Kidney epithelial cell (primary cell): ENCODE data around the gene NXPH1. TPM values are rescaled to one million over a fixed set of nuclear protein-coding genes. Genes with fewer than 3 reads are reported as not detected.

Experiments used
- DNase-seq: peaks from one replicate; pipeline ENCODE4 v3.0.0-alpha.2; 2010; ENCODE audit warnings: low read depth
- H3K27me3 ChIP-seq: 2 replicates; pipeline ENCODE4 v1.6.0; 2011; ENCODE audit warnings: low read length; ENCODE audit not compliant: control insufficient read depth, insufficient read depth
- H3K36me3 ChIP-seq: 2 replicates; pipeline ENCODE4 v1.5.1; 2011; ENCODE audit warnings: low read length; ENCODE audit not compliant: control insufficient read depth, insufficient read depth
- H3K4me3 ChIP-seq: 2 replicates; pipeline ENCODE4 v1.5.1; 2011; ENCODE audit warnings: low read depth, mild to moderate bottlenecking, control low read depth, low read length
- total RNA-seq: library from RNA; depleted of rRNA; stranded (reverse); fragments of >200 nt; gene quantifications from 2 replicates; pipeline ENCODE4 v1.2.3, GENCODE V29; 2015
- TF ChIP-seq, protein P1 (sequence below): IDR thresholded peaks from 2 replicates; pipeline ENCODE4 v1.5.1; 2011; ENCODE audit warnings: mild to moderate bottlenecking, moderate library complexity, low read length, control low read depth, inconsistent platforms; ENCODE audit not compliant: insufficient read depth, poor library complexity, severe bottlenecking

Gene NXPH1
- total RNA-seq, 1 donor from 2014 or later: not detected

DNA sequence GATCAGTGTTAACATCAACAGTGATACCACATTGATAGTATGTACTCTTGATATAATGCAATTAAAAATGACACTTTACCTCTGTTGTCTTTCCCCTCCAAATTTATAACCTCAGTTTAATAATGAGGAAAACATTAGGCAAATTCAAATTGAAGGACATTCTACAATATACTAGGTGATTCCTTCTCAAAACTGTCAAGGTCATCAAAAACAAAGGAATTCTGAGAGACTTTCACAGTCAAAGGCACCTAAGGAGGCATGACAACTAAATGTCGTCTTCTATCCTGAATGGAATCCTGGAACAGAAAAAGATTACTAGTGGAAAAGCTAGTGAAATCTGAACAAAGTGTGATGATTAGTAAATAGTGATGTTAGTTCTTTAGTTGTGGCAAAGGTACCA lies 22.3 kb upstream of the NXPH1 start:
- H3K4me3 ChIP-seq: no peak overlapping the region

DNA sequence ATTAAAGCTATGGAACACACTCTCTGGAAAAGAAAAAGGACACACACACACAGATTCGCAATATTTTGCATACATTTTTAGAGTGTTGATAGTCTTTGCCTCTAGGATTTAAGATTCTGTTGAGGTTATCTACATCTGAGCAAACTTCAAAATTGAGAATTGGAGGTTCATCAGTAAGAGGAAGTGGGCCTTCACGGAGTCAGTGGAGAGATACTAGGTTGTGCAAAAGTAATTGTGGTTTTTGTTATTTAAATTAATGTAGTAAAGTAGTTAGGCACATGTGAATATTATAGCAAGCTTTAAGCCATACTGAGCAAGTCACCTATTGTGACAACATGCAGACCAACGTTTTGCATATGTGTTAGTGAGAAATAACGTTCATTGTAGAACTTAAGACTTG lies 19.8 kb upstream of the NXPH1 start:
- H3K27me3 ChIP-seq: no peaks in the 10 kb centered on the region
- H3K4me3 ChIP-seq: no peak overlapping the region
- DNase-seq: no peak
- no peaks in the 10 kb centered on the region for H3K36me3 ChIP-seq
- TF ChIP-seq, protein P1, sequence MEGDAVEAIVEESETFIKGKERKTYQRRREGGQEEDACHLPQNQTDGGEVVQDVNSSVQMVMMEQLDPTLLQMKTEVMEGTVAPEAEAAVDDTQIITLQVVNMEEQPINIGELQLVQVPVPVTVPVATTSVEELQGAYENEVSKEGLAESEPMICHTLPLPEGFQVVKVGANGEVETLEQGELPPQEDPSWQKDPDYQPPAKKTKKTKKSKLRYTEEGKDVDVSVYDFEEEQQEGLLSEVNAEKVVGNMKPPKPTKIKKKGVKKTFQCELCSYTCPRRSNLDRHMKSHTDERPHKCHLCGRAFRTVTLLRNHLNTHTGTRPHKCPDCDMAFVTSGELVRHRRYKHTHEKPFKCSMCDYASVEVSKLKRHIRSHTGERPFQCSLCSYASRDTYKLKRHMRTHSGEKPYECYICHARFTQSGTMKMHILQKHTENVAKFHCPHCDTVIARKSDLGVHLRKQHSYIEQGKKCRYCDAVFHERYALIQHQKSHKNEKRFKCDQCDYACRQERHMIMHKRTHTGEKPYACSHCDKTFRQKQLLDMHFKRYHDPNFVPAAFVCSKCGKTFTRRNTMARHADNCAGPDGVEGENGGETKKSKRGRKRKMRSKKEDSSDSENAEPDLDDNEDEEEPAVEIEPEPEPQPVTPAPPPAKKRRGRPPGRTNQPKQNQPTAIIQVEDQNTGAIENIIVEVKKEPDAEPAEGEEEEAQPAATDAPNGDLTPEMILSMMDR: no peak

More for the DNA sequence above, 22.3 kb upstream of the NXPH1 start:
- H3K27me3 ChIP-seq: no peaks in the 10 kb centered on the region
- TF ChIP-seq, protein P1: no peak
- DNase-seq: no peak
- no peaks in the 10 kb centered on the region for H3K36me3 ChIP-seq

DNA sequence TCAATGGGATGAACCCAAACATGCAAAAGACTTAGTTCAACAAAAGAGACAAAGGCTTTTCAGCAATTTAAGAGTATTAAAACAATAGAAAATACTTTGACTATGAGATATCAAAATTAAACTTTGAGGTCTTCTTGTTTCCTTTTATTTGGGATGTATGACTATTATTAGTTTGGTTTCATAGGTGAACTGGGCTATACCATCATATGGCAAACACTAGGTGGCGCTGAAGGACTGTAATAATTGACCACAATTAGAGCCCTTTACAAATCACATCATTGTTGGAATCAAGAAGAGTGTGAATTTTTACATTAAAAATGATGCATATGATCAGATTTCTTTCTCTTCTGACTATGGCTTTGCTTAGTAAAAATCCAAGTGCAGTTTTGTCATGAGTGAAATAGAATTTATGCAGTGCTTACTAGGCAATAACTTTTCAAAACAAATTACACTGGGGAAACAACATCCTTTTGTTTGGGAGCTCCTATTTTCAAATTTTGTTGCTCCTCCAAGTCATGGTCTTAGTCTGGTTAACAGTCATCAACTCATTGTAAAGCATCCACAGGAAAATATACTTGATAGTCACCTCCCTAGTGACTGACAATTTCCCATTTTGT lies 14.7 kb upstream of the NXPH1 start:
- TF ChIP-seq, protein P1: peak; percentile 72
- Histone ChIP-seq H3K27me3 (peaks cover 2% of the 10 kb centered on the region), H3K36me3 (no peaks in the 10 kb centered on the region), H3K4me3 (no peak overlapping the region)
- peak; percentile 5 for DNase-seq

DNA sequence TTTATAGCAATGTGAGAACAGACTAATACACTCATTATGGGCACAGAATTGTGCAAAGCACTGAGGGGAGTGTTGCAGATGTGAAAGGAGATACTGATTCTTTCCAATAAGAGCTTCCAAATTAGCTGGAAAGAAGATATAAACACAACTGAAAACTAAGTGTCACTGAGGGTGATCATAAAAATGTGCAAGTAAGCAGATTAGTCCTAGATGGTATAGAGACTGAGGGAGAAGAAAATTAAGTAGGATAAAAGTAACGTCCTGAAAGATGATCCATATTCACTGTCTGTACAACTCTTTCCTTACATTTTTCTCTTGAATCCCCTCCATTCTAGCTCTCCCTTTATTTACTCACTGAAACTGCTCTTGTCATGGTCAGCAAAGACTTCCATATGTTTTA lies 11.2 kb upstream of the NXPH1 start:
- TF ChIP-seq, protein P1: no peak
- Histone ChIP-seq H3K4me3 (no peak overlapping the region), H3K36me3 (no peaks in the 10 kb centered on the region), H3K27me3 (peaks cover 2% of the 10 kb centered on the region)
- DNase-seq: no peak

DNA sequence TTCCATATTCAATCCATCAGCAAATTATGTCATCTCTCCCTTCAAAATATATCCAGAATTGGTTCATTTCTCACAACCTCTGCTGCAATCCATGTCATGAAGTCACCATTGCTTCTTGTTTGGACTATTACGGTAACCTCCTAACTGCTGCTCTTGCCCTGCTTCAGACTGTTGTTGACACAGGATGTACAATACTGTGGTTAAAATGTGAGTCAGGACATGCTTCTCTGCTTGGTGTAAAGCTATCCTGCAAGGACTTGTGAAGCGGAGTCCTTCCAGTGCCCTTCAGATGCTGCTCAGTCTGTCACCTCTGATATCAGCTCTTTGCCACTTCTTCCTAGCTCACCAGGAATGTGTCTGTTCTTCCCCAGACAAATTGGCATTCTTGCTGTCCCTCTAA lies 10.4 kb upstream of the NXPH1 start:
- TF ChIP-seq, protein P1: no peak
- no peak for DNase-seq
- no peak overlapping the region for H3K4me3 ChIP-seq
- H3K36me3 ChIP-seq: no peaks in the 10 kb centered on the region
- peaks cover 2% of the 10 kb centered on the region for H3K27me3 ChIP-seq

DNA sequence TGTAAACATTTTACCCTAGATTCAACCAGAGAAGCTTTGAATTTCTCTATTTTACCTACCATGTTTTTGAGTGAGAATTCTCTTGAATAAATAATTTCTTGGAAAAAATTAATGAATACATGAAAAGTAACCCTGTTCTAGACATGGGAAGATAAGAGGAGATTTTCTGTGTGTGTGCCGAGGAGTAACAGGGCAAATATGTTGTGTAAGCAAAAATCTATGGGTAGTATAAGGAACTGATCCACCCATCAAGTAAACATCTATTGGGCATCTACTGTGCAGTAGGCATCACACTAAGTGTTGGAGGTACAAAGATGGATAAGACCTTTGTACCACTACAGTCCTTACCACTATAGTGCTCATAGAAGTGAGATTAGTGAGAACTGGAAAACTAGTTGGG lies 8.2 kb upstream of the NXPH1 start:
- TF ChIP-seq, protein P1: no peak
- Histone ChIP-seq H3K36me3 (no peaks in the 10 kb centered on the region), H3K4me3 (no peak overlapping the region), H3K27me3 (peaks cover 2% of the 10 kb centered on the region)
- no peak for DNase-seq
